ENCODE results near the gene CTSW. TPM values are rescaled to one million over a fixed set of nuclear protein-coding genes. Genes with fewer than 3 reads are reported as not detected.
A peak's percentile ranks its signal among the peaks of the same experiment; 100 is the strongest.

The CTSW gene
- polyA plus RNA-seq, 1 experiment = not detected

DNA sequence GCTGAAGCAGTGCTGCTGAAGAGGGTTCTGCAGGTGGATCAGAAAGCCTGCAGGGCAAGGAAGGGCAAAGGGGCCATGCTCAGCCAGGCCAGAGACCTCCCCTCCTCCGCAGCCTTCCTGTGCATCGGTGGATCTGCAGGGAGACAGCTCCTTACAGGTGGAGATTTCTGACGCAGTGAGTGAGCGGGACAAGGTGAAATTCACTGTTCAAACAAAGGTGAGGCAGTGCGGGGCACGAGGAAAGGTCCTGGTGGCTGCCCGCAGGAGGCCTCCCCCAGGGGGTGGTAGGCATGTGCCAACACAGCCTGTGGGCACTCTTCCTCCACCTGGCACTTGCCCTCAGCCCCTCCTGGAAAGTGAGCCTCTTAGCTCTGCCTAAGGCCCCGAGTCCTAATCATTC lies 30.3 kb upstream of the CTSW start:
- ChIA-PET POLR2A (interaction anchor here (1.0 to 5.0 kb wide), 3 partner anchors 10 to 137 kb away, joined by 3 to 40 read pairs (median 5); partner anchors contain the start of genes CFL1 and MUS81), CTCF (interaction anchor here (1.1 to 1.9 kb wide), 2 partner anchors 10 to 36 kb away, joined by 3 to 9 read pairs; partner anchors contain the start of gene MUS81)
- DNase-seq (ENCODE audit: low read depth, low spot score) = no peak
- no peak overlapping the region for H3K4me3 ChIP-seq (ENCODE audit: low read depth, low read length)
- no peaks in the 10 kb centered on the region for H3K27me3 ChIP-seq (ENCODE audit: control insufficient read depth, insufficient read depth, low read length)
- TF ChIP-seq, protein P1, sequence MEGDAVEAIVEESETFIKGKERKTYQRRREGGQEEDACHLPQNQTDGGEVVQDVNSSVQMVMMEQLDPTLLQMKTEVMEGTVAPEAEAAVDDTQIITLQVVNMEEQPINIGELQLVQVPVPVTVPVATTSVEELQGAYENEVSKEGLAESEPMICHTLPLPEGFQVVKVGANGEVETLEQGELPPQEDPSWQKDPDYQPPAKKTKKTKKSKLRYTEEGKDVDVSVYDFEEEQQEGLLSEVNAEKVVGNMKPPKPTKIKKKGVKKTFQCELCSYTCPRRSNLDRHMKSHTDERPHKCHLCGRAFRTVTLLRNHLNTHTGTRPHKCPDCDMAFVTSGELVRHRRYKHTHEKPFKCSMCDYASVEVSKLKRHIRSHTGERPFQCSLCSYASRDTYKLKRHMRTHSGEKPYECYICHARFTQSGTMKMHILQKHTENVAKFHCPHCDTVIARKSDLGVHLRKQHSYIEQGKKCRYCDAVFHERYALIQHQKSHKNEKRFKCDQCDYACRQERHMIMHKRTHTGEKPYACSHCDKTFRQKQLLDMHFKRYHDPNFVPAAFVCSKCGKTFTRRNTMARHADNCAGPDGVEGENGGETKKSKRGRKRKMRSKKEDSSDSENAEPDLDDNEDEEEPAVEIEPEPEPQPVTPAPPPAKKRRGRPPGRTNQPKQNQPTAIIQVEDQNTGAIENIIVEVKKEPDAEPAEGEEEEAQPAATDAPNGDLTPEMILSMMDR (IDR thresholded peaks at IDR 0.05; ENCODE audit: low read depth, low read length) = no peak
- H3K9me3 ChIP-seq (ENCODE audit: control insufficient read depth, insufficient read depth, low read length) = peaks cover 18% of the 10 kb centered on the region; the same call in 1 of the 2 replicates
- H3K27ac ChIP-seq (ENCODE audit: low read depth, low read length) = no peak overlapping the region

DNA sequence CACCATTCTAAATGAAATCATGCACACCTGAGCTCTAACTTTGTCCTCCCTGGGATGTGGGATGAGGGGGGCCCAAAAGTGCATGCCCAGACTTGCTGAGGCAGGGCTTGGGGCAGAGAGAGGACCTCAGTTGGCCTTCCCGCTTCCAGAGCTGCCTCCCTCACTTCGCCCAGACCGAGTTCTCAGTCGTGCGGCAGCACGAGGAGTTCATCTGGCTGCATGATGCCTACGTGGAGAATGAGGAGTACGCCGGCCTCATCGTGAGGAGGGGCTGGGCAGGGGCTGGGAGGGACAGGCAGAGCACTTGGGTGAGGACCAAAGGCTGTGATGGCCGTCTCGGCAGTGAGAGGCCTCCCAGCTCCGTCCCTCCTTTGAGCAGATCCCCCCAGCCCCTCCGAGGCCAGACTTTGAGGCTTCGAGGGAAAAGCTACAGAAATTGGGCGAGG lies 29.8 kb upstream of the CTSW start:
- Histone ChIP-seq H3K27ac (ENCODE audit: low read depth, low read length) (no peak overlapping the region), H3K27me3 (ENCODE audit: control insufficient read depth, insufficient read depth, low read length) (no peaks in the 10 kb centered on the region), H3K9me3 (ENCODE audit: control insufficient read depth, insufficient read depth, low read length) (peaks cover 18% of the 10 kb centered on the region; the same call in 1 of the 2 replicates), H3K4me3 (ENCODE audit: low read depth, low read length) (no peak overlapping the region)
- CTCF ChIA-PET = interaction anchor here (0.6 to 1.9 kb wide), 2 partner anchors 35 to 136 kb away, joined by 3 to 9 read pairs; no protein-coding TSS in a partner anchor
- DNase-seq (ENCODE audit: low read depth, low spot score) = no peak
- POLR2A ChIA-PET = interaction anchor here (0.8 to 5.0 kb wide), 5 partner anchors 9 to 137 kb away, joined by 3 to 40 read pairs (median 5); partner anchors contain the start of genes CFL1 and MUS81
- TF ChIP-seq, protein P1 (IDR thresholded peaks at IDR 0.05; ENCODE audit: low read depth, low read length) = no peak

DNA sequence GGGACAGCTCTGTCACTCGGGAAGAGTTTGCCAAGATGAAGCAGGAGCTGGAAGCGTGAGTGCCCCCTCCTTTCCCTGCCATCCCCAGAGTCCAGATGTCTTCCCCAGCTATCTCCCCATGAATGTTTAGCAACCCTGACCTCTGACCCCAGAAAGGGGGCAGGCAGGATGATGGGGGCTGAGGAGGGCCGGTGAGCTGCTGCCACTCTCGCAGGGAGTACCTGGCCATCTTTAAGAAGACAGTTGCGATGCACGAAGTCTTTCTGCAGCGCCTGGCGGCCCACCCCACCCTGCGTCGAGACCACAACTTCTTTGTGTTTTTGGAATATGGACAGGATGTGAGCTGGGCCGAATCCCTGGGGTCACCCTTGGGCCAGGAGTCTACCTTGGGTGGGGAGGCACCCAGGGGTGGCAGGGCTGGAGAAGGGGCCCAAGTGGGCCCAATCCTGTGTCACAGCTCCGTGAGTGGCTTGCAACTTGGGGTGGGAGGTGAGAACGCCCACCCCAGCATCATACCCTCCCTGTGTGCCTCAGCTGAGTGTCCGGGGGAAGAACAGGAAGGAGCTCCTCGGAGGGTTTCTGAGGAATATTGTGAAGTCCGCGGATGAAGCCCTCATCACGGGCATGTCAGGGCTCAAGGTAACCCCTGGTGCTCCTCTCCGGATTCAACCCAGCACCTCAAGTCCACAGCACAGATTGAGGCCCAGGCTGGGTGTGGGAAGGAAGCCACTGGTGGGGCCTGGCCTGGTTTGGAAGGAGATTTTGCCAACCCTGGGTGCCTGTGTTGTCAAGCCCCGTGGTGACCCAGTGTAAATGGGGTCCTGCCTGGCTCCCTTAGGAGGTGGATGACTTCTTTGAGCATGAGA lies 29.2 kb upstream of the CTSW start:
- Histone ChIP-seq H3K27me3 (ENCODE audit: control insufficient read depth, insufficient read depth, low read length) (no peaks in the 10 kb centered on the region), H3K9me3 (ENCODE audit: control insufficient read depth, insufficient read depth, low read length) (peaks cover 18% of the 10 kb centered on the region; the same call in 1 of the 2 replicates), H3K27ac (ENCODE audit: low read depth, low read length) (no peak overlapping the region), H3K4me3 (ENCODE audit: low read depth, low read length) (no peak overlapping the region)
- no peak for DNase-seq (ENCODE audit: low read depth, low spot score)
- TF ChIP-seq, protein P1 (IDR thresholded peaks at IDR 0.05; ENCODE audit: low read depth, low read length) = no peak
- ChIA-PET CTCF (interaction anchor here (0.6 to 1.9 kb wide), 2 partner anchors 34 to 136 kb away, joined by 3 to 9 read pairs; no protein-coding TSS in a partner anchor), POLR2A (interaction anchor here (0.8 to 5.0 kb wide), 6 partner anchors 9 to 138 kb away, joined by 3 to 40 read pairs (median 6); partner anchors contain the start of genes CFL1, MUS81 and SNX32)

DNA sequence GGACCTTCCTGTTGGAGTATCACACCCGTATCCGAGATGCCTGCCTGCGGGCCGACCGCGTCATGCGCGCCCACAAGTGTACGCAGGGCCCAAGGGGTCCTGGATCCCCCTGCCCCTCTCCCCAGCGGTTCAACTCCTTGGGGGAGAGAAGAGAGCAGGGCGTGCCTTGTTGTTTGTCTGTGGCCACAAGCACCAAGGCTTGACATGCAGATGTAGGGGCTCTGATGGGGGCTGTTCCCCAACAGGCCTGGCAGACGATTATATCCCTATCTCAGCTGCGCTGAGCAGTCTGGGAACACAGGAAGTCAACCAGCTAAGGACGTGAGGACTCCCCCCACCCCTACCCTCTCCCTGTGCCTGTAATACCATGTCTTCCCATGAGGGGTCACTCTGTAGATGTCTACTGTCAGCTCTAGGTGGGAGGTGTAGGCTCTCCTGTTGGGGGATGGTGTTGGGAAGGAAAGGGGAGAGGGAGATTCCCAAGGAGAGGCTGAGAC lies 28.5 kb upstream of the CTSW start:
- CTCF ChIA-PET = interaction anchor here (0.6 to 1.0 kb wide), 2 partner anchors 37 to 121 kb away, joined by 5 read pairs; partner anchors contain the start of gene FIBP
- H3K9me3 ChIP-seq (ENCODE audit: control insufficient read depth, insufficient read depth, low read length) = peaks cover 18% of the 10 kb centered on the region; the same call in 1 of the 2 replicates
- no peak for DNase-seq (ENCODE audit: low read depth, low spot score)
- POLR2A ChIA-PET = interaction anchor here (1.2 to 5.0 kb wide), 5 partner anchors 8 to 40 kb away, joined by 3 to 40 read pairs (median 6); partner anchors contain the start of genes CCDC85B, CFL1, MUS81 and SNX32
- H3K27me3 ChIP-seq (ENCODE audit: control insufficient read depth, insufficient read depth, low read length) = no peaks in the 10 kb centered on the region
- no peak overlapping the region for H3K4me3 ChIP-seq (ENCODE audit: low read depth, low read length)
- TF ChIP-seq, protein P1 (IDR thresholded peaks at IDR 0.05; ENCODE audit: low read depth, low read length) = peak; percentile 58
- no peak overlapping the region for H3K27ac ChIP-seq (ENCODE audit: low read depth, low read length)
